NCI-H2227 treated with DMSO at 0.1 percent for 48 hours (cell line): ENCODE data around the gene FBH1.
"Not testable (repeated sequence)": the region's sequence is repeated elsewhere in the genome, so short reads cannot be mapped to it uniquely, and the experiment has no call there.

Experiments
- DNase-seq: peaks from one replicate; lab custom pipeline; 2025; lab: John Stamatoyannopoulos, UW

Gene FBH1

DNA sequence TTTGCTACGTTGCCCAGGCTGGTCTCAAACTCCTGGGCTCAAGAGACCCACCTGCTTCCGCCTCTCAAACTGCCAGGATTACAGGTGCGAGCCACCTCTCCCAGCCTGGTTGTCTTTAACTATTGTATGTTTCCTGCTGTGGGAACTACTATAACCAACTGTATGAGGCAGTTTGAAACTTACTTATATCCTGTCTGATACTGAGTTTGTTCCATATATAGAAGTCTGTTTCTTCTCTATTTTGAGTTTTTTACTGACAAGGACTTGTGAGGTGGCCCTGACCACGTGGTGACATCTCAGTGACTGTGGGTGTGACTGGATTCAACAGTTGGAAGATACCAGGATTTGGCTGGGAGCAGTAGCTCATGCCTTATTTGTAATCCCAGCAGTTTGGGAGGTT lies 14.2 kb downstream of the FBH1 start:
- no peak for DNase-seq

- DNase-seq, result no peak
Observed at GRCh38 chr10:5905854-5906507, 15.9 kb downstream of the FBH1 start.

DNA sequence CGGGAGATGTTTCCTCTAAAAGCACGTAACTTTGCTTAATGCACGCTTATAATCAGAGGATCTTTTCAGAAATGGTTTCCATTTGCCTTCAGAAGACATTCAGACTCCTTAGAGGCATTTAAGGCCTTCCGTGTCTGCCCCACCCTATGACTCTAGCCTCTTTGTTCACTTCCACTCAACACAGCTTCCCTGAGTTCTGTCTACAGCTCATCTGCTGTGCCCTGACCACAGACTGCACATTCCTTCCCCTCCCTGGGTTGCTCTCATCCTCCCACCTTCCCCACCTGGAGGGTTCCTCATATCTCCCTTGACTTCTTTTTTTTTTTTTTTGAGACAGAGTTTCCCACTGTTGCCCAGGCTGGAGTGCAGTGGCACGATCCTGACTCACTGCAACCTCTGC lies 16.6 kb downstream of the FBH1 start:
- DNase-seq, result no peak

- DNase-seq, result not testable (repeated sequence)
Observed at GRCh38 chr10:5908676-5909075, 18.6 kb downstream of the FBH1 start.

DNA sequence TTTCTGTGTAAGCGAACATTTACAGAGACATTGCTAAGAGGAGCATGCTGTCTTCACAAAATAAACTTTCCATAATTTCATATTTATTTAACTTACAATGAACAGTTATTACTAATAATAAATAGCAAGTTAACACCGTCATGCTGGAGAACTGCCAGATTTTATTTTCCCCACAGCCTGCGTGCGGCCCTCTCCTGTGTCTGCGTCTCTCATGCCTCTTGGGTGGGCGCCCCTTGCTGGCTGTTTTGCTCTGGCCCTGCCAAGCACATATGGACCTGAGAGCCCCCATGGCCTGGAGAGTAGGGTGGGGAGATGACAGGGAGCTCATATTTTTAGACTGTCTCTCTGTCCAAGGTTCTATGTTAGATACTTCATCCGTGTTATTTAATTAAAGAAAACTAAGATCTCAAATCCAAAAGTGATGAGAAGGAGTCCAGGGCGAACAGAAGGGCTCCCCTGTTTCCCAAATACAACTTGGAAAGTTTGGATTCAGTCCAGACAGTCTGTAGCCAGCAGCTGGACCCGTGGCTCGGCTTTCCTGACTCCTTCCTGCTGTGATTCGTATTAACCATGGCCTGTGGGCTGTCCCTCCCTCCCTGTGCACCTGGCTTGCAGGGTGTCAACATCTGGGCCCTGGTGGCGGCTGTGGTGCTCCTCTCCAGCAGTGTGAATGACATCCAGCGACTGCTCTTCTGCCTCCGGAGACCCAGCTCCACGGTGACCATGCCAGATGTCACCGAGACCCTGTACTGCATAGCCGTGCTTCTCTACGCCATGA lies 20.5 kb downstream of the FBH1 start:
- no peak for DNase-seq

DNA sequence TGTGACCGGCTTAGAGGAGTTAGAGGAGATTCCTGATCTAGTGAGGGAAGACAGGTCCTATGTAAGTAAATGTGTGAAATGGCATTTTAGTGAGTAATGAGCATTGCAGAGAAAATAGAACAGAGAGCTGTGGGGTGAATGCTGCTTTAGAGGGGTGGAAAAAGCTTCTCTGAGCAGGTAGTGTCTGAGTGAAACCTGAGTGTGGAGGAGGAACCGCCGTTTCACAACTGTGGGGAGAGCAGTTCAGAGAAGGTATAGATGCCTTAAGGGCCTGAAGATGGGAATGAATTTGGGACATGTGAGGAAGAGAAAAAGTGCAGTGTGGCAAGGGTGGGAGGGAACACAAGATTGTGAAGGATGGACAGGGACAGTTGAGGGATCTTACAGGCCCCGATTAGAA lies 21.6 kb downstream of the FBH1 start:
- DNase-seq, result no peak

DNA sequence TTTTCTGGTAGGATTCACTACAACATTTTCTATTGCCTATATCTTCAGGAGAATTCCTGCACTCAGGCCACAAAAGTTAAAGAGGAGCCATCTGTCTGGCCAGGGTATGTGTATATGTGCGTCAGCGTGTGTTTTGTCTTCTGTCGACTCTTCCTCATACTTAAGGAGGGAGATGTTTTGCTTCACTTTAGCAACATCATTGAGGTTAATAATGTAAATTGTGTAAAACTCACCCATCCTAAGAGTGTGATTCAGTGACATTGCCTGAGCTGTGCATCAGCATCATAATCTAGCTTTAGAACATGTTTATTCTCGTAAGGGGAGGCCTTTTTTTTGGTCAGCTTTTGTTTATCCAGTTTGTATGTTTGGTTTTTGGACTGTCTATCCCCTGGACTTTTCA lies 23.7 kb downstream of the FBH1 start:
- DNase-seq, result no peak

- no peak for DNase-seq
Observed at GRCh38 chr10:5915451-5915850, 25.4 kb downstream of the FBH1 start.

DNA sequence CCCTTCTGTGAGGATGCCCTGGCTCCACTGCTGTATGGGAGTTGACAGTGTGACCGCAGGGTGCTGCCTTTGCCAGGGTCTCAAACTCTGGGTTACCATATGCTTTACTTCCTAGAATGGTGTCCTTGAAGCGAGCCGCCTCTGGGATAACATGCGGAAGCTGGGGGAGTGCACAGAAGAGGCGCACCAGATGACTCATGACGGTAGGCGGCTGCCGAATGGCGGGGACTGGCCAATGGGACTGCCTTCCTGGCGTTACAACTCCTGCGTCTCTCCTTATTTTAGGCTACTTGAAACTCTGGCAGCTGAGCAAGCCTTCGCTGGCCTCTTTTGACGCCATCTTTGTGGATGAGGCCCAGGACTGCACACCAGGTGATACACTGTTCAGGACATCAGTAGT lies 27.3 kb downstream of the FBH1 start:
- DNase-seq, result no peak

DNA sequence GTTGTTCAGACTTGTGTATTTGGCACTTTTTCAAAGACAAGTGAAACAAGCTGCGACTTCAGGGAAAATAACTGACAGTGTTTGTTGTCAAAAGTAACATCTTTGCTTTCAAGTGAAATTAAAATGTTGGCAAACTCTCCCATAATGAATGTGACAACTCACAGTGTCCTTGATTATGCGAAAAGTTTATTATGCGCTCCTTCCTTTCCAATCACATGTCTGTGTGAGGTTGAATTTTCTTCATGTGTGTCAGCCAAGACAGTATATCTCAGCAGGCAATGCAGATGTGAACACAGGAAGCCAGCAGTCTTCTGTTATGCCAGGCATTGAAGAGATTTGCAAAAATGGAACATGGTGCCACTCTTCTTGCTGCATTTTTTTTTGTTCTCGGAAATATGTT lies 28.7 kb downstream of the FBH1 start:
- no peak for DNase-seq

DNA sequence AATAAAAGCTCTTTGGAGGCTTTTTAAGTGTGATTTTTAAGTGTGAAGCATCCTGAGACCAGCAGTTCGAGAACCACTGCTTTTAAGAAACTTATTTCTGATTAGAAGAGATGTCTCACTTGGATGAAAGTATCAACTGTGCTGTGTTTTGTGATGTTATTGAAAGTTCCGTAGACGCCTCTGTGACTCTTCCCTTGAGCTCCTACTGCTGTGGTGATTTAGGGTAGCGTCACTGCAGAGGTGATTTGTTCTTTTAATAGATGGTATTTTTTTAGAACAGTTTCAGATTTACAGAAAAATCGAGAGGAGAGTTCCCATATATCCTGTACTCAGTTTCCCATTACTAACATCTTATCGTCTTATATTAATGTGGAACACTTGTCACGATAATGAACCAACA lies 29.5 kb downstream of the FBH1 start:
- no peak for DNase-seq

GRCh38 chr10:5921746-5922145 lies 31.7 kb downstream of the FBH1 start:
- no peak for DNase-seq

GRCh38 chr10:5924889-5925288 lies 34.8 kb downstream of the FBH1 start:
- no peak for DNase-seq

GRCh38 chr10:5927306-5927705 lies 37.3 kb downstream of the FBH1 start:
- DNase-seq, result no peak

- DNase-seq, result no peak
Observed at GRCh38 chr10:5929442-5929841, 39.4 kb downstream of the FBH1 start.

GRCh38 chr10:5930272-5930671 lies 40.2 kb downstream of the FBH1 start:
- no peak for DNase-seq

GRCh38 chr10:5932345-5932744 lies 42.3 kb downstream of the FBH1 start:
- no peak for DNase-seq

GRCh38 chr10:5933909-5934546 lies 44.0 kb downstream of the FBH1 start:
- no peak for DNase-seq

DNA sequence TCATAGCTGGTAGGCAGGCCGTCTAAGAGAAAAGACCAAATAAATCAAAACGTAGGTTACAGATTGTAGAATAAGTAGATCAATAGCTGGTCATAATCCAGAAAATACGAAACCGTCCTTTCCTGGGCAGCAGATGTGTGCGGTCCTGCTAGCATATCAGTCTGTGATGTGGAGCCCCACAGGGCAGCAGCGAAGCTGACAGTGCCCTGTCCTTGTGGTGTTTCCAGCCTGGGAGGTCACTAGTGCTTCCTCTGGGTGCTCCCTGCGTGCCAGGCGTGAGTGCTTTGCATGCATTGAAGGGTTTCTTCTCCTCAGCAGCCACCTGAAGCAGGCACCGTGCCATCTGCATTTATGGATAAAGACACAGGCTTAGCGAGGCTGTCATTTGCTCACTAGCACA lies 45.6 kb downstream of the FBH1 start:
- DNase-seq, result no peak

GRCh38 chr10:5937016-5937415 lies 47.0 kb downstream of the FBH1 start:
- no peak for DNase-seq

DNA sequence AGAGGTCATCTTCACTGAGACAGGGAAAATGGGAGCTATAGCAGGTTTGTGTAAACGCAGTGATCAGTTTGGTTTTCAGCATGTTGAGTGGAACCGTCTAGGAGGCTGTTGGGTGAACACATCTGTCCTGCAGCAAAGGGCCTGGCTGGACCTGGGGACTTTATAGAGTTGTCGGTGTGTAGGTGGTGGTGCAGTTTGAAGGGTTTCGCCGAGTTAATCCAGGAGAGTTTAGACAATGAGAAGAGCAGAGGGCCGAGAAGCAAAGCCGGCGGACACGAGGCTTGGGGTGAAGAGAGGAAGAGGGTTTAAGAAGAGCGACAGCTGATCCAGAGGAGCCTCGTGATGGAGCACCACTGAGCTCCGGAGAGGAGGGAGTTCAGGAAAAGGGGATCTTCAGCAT lies 48.2 kb downstream of the FBH1 start:
- DNase-seq, result no peak

- no peak for DNase-seq
Observed at GRCh38 chr10:5940807-5941218, 50.8 kb downstream of the FBH1 start.

DNA sequence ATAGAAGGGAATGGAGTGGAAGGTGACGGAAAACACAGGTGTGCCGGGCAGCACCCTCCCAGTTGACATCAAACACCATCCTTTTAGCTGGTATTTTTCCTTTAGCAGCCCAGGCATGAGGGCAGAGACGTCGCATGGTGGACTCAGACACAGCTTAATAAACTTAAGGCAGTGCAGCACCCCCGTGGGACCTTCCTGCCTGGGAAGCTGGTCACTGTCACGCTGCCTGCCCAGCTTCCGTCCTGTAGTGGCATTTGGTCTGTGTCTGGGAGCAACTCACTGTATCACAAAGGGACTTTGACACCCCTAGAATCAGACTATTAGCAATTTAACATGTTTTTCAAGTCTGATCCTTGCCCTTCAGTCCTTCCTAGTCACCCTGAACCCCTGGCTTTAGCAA lies 51.5 kb downstream of the FBH1 start:
- no peak for DNase-seq
